SU-DHL-6 (cell line): ENCODE data around the gene ART4.

Experiments
- H2AFZ ChIP-seq: fragments of 200-600 bp; sonication (generic); 2 replicates; pipeline ENCODE4 v1.6.1; 2014; ENCODE audit warnings: low read depth, mild to moderate bottlenecking, moderate library complexity, mixed read lengths, antibody characterized with exemption, low read length; ENCODE audit not compliant: severe bottlenecking
- H3F3A ChIP-seq: fragments of 200-600 bp; shearing (Covaris generic); 2 replicates; pipeline ENCODE4 v1.6.0; 2016; ENCODE audit warnings: antibody characterized with exemption, mild to moderate bottlenecking; ENCODE audit not compliant: insufficient read depth
- H3K27ac ChIP-seq: fragments of 200-600 bp; sonication (generic); 2 replicates; pipeline ENCODE4 v1.5.1; 2016; ENCODE audit warnings: low read depth, mild to moderate bottlenecking, low read length, moderate library complexity, mixed read lengths
- H3K27me3 ChIP-seq: fragments of 200-600 bp; sonication (generic), shearing (Covaris generic); 2 replicates; pipeline ENCODE4 v1.6.0; 2014; ENCODE audit warnings: mild to moderate bottlenecking, low read length
- H3K36me3 ChIP-seq: fragments of 200-600 bp; sonication (generic); 2 replicates; pipeline ENCODE4 v1.6.1; 2014; ENCODE audit warnings: mild to moderate bottlenecking, low read length, mixed read lengths
- H3K4me2 ChIP-seq: fragments of 300-600, 200-600 bp; shearing (Covaris generic), sonication (generic); 2 replicates; pipeline ENCODE4 v1.6.0; 2014; ENCODE audit warnings: low read length, low read depth, mild to moderate bottlenecking; ENCODE audit not compliant: poor library complexity, severe bottlenecking
- H3K4me3 ChIP-seq: fragments of 200-600 bp; sonication (generic); 2 replicates; pipeline ENCODE4 v1.5.1; 2014; ENCODE audit warnings: antibody characterized with exemption, low read length, mild to moderate bottlenecking, mixed read lengths; ENCODE audit not compliant: insufficient read depth, poor library complexity, severe bottlenecking
- H3K79me2 ChIP-seq: fragments of 200-600 bp; sonication (generic); 2 replicates; pipeline ENCODE4 v1.6.1; 2014; ENCODE audit warnings: mild to moderate bottlenecking, low read length, moderate library complexity; ENCODE audit not compliant: insufficient read depth
- H3K9ac ChIP-seq: fragments of 200-600 bp; sonication (generic); 2 replicates; pipeline ENCODE4 v1.7.0; 2014; ENCODE audit warnings: mild to moderate bottlenecking, low read length
- H3K9me2 ChIP-seq: fragments of 200-600 bp; sonication (generic); replicated peaks from 2 replicates; pipeline ENCODE4 v1.6.1; 2014; ENCODE audit warnings: low read length; ENCODE audit not compliant: insufficient read depth
- H3K9me3 ChIP-seq: fragments of 200-600 bp; sonication (generic); 2 replicates; pipeline ENCODE4 v1.6.1; 2014; ENCODE audit warnings: low read length, mixed read lengths; ENCODE audit not compliant: insufficient read depth
- H4K20me1 ChIP-seq: fragments of 200-600 bp; sonication (generic); 2 replicates; pipeline ENCODE4 v1.6.1; 2014; ENCODE audit warnings: low read depth, mild to moderate bottlenecking, antibody characterized with exemption, low read length, moderate library complexity, mixed read lengths
- CTCF ChIP-seq: fragments of 200-600 bp; sonication (generic); IDR thresholded peaks from one replicate; pipeline ENCODE4 v1.5.1; 2017; ENCODE audit warnings: antibody characterized with exemption, mild to moderate bottlenecking, low read length, moderate library complexity; ENCODE audit not compliant: insufficient read depth, poor library complexity, severe bottlenecking
- EZH2phosphoT487 ChIP-seq: fragments of 200-600 bp; sonication (generic), shearing (Covaris generic); conservative IDR thresholded peaks from 2 replicates; pipeline ENCODE4 v1.6.1; 2018; ENCODE audit warnings: mild to moderate bottlenecking, antibody characterized with exemption, low read length, moderate library complexity, mixed read lengths

ART4 gene

GRCh38 chr12:14878488-14878887, 35.2 kb upstream of the ART4 start:
- no peak overlapping the region for H3K27ac ChIP-seq
- no peaks in the 10 kb centered on the region for H3K9me3 ChIP-seq
- TF ChIP-seq CTCF (no peak), EZH2phosphoT487 (no peak)
- H2AFZ ChIP-seq: peak overlapping the region; percentile 5
- no peaks in the 10 kb centered on the region for H3K79me2 ChIP-seq
- H3K9me2 ChIP-seq: no peaks in the 10 kb centered on the region
- no peak overlapping the region for H3K9ac ChIP-seq
- H3K4me3 ChIP-seq: no peak overlapping the region
- H3K4me2 ChIP-seq: peak overlapping the region; percentile 9
- H3K36me3 ChIP-seq: no peaks in the 10 kb centered on the region
- no peaks in the 10 kb centered on the region for H4K20me1 ChIP-seq
- H3K27me3 ChIP-seq: no peaks in the 10 kb centered on the region
- no peaks in the 10 kb centered on the region for H3F3A ChIP-seq

- H3K9ac ChIP-seq: no peak overlapping the region
- no peaks in the 10 kb centered on the region for H3K79me2 ChIP-seq
- no peak overlapping the region for H2AFZ ChIP-seq
- H3K9me3 ChIP-seq: no peaks in the 10 kb centered on the region
- H3K27me3 ChIP-seq: no peaks in the 10 kb centered on the region
- TF ChIP-seq CTCF (no peak), EZH2phosphoT487 (no peak)
- H3K9me2 ChIP-seq: no peaks in the 10 kb centered on the region
- no peak overlapping the region for H3K27ac ChIP-seq
- H4K20me1 ChIP-seq: no peaks in the 10 kb centered on the region
- H3F3A ChIP-seq: no peaks in the 10 kb centered on the region
- no peak overlapping the region for H3K4me3 ChIP-seq
- no peaks in the 10 kb centered on the region for H3K36me3 ChIP-seq
- no peak overlapping the region for H3K4me2 ChIP-seq
Measured at GRCh38 chr12:14876833-14877232, 33.5 kb upstream of the ART4 start.

- Histone ChIP-seq H3K79me2 (no peaks in the 10 kb centered on the region), H3K9me3 (no peaks in the 10 kb centered on the region), H3F3A (no peaks in the 10 kb centered on the region), H3K27me3 (no peaks in the 10 kb centered on the region), H3K4me2 (no peak overlapping the region), H3K36me3 (no peaks in the 10 kb centered on the region), H4K20me1 (no peaks in the 10 kb centered on the region), H3K4me3 (no peak overlapping the region), H3K9me2 (no peaks in the 10 kb centered on the region), H3K27ac (no peak overlapping the region), H2AFZ (no peak overlapping the region), H3K9ac (no peak overlapping the region)
- no peak for TF ChIP-seq CTCF
- TF ChIP-seq EZH2phosphoT487: no peak
Measured at GRCh38 chr12:14874882-14875281, 31.6 kb upstream of the ART4 start.
